Measurements from ENCODE around the gene NEMP1. TPM values are rescaled to one million over a fixed set of nuclear protein-coding genes. Genes with fewer than 3 reads are reported as not detected.

NEMP1 gene
- polyA plus RNA-seq, 1 donor (not counting 4 experiments of a cell fraction or from before 2014, with no cell fraction given) = 18.6 TPM

GRCh38 chr12:57040211-57040610, 38.4 kb downstream of the NEMP1 start:
- H2AFZ ChIP-seq (ENCODE audit: control insufficient read depth, low read length) = no peak overlapping the region
- no peak overlapping the region for H3K9ac ChIP-seq (ENCODE audit: control insufficient read depth, extremely low read depth, insufficient read depth, low read length)
- no peaks in the 10 kb centered on the region for H3K9me1 ChIP-seq (ENCODE audit: control insufficient read depth, extremely low read depth, insufficient read depth, low read length)
- H3K36me3 ChIP-seq (ENCODE audit: control insufficient read depth in 2 of 2, extremely low read depth in 1 of 2, insufficient read depth in 2 of 2, low read length in 2 of 2) = no peaks in the 10 kb centered on the region
- no peak overlapping the region for H3K4me3 ChIP-seq (ENCODE audit: control insufficient read depth in 2 of 3, extremely low read depth in 1 of 3, insufficient read depth in 2 of 3, low read depth in 1 of 3, low read length in 3 of 3)
- dilution Hi-C loops (cut with MboI; ENCODE audit: extremely low pct_ligation_motif_present, low sequenced_read_pairs) = no loop called here
- TF ChIP-seq, protein P1, sequence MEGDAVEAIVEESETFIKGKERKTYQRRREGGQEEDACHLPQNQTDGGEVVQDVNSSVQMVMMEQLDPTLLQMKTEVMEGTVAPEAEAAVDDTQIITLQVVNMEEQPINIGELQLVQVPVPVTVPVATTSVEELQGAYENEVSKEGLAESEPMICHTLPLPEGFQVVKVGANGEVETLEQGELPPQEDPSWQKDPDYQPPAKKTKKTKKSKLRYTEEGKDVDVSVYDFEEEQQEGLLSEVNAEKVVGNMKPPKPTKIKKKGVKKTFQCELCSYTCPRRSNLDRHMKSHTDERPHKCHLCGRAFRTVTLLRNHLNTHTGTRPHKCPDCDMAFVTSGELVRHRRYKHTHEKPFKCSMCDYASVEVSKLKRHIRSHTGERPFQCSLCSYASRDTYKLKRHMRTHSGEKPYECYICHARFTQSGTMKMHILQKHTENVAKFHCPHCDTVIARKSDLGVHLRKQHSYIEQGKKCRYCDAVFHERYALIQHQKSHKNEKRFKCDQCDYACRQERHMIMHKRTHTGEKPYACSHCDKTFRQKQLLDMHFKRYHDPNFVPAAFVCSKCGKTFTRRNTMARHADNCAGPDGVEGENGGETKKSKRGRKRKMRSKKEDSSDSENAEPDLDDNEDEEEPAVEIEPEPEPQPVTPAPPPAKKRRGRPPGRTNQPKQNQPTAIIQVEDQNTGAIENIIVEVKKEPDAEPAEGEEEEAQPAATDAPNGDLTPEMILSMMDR (optimal IDR thresholded peaks at IDR 0.05 in 1 of 3, IDR thresholded peaks at IDR 0.05 in 1 of 3, conservative IDR thresholded peaks at IDR 0.05 in 1 of 3; ENCODE audit: extremely low read depth in 1 of 3, insufficient read depth in 2 of 3, low read length in 3 of 3) = no peak
- no peak for TF ChIP-seq EZH2 (IDR thresholded peaks at IDR 0.05; ENCODE audit: low read length)
- FAIRE-seq = no peak
- H3K27ac ChIP-seq (ENCODE audit: control insufficient read depth, insufficient read depth, low read length) = no peak overlapping the region
- H3K4me1 ChIP-seq (ENCODE audit: control insufficient read depth, extremely low read depth, insufficient read depth, low read length) = no peaks in the 10 kb centered on the region
- H4K20me1 ChIP-seq (ENCODE audit: control insufficient read depth, extremely low read depth, insufficient read depth, low read length) = no peaks in the 10 kb centered on the region
- no peak overlapping the region for H3K4me2 ChIP-seq (ENCODE audit: control insufficient read depth, extremely low read depth, insufficient read depth, low read depth, low read length)
- no peak for DNase-seq (ENCODE audit: low read depth, low spot score)
- H3K9me3 ChIP-seq (ENCODE audit: control insufficient read depth, low read depth, low read length) = no peaks in the 10 kb centered on the region
- no peaks in the 10 kb centered on the region for H3K79me2 ChIP-seq (ENCODE audit: control insufficient read depth, insufficient read depth, low read length)
- H3K27me3 ChIP-seq (ENCODE audit: control insufficient read depth, extremely low read depth, insufficient read depth, low read length) = peaks cover 6% of the 10 kb centered on the region

DNA sequence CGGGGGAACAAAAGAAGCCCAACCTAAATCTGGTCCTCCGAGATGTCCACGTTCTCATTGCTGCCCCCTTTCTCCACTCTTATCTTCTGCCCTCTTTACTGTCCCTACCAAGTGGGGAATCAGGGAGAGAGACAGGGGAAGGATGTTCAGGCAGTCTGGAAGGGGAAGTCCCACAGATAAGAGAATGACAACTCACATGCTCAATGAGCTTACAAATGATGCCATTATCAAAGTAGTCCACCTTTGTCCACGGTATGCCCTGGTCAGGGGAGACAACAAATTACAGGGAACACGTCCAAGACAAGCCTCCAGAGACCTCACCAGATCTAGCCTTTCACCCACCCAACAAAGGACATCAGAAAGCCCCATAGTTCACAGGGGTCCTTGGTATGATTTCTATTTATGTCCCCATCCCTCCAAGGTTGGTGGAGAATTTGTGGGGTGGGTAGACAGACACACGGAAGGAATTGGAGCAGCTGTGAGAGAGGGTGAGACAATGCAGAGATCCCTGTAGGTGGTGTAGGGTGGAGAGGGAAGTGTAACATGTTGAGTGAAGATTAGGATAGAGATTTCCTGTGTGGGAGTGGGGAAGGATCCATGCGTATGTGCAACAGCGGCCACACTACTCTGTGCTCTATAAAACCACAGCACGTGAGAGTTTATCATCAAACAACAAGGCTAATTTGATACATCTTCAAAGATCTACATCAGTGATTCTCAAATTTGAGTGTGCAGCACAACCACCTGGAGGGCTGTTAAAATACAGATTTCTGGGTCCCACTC, 39.4 kb downstream of the NEMP1 start:
- FAIRE-seq = no peak
- H4K20me1 ChIP-seq (ENCODE audit: control insufficient read depth, extremely low read depth, insufficient read depth, low read length) = no peaks in the 10 kb centered on the region

More for the DNA sequence above, 39.4 kb downstream of the NEMP1 start:
- H3K4me2 ChIP-seq (ENCODE audit: control insufficient read depth, extremely low read depth, insufficient read depth, low read depth, low read length) = no peak overlapping the region
- DNase-seq (ENCODE audit: low read depth, low spot score) = no peak
- dilution Hi-C loops (cut with MboI; ENCODE audit: extremely low pct_ligation_motif_present, low sequenced_read_pairs) = no loop called here
- TF ChIP-seq, protein P1 (optimal IDR thresholded peaks at IDR 0.05 in 1 of 3, IDR thresholded peaks at IDR 0.05 in 1 of 3, conservative IDR thresholded peaks at IDR 0.05 in 1 of 3; ENCODE audit: extremely low read depth in 1 of 3, insufficient read depth in 2 of 3, low read length in 3 of 3) = no peak
- no peak for TF ChIP-seq EZH2 (IDR thresholded peaks at IDR 0.05; ENCODE audit: low read length)
- H3K79me2 ChIP-seq (ENCODE audit: control insufficient read depth, insufficient read depth, low read length) = no peaks in the 10 kb centered on the region
- H2AFZ ChIP-seq (ENCODE audit: control insufficient read depth, low read length) = no peak overlapping the region
- H3K4me3 ChIP-seq (ENCODE audit: control insufficient read depth in 2 of 3, extremely low read depth in 1 of 3, insufficient read depth in 2 of 3, low read depth in 1 of 3, low read length in 3 of 3) = no peak overlapping the region
- H3K27me3 ChIP-seq (ENCODE audit: control insufficient read depth, extremely low read depth, insufficient read depth, low read length) = peaks cover 6% of the 10 kb centered on the region
- no peaks in the 10 kb centered on the region for H3K9me3 ChIP-seq (ENCODE audit: control insufficient read depth, low read depth, low read length)
- H3K9me1 ChIP-seq (ENCODE audit: control insufficient read depth, extremely low read depth, insufficient read depth, low read length) = no peaks in the 10 kb centered on the region
- H3K4me1 ChIP-seq (ENCODE audit: control insufficient read depth, extremely low read depth, insufficient read depth, low read length) = no peaks in the 10 kb centered on the region
- no peaks in the 10 kb centered on the region for H3K36me3 ChIP-seq (ENCODE audit: control insufficient read depth in 2 of 2, extremely low read depth in 1 of 2, insufficient read depth in 2 of 2, low read length in 2 of 2)
- no peak overlapping the region for H3K27ac ChIP-seq (ENCODE audit: control insufficient read depth, insufficient read depth, low read length)
- H3K9ac ChIP-seq (ENCODE audit: control insufficient read depth, extremely low read depth, insufficient read depth, low read length) = no peak overlapping the region
